OCI-LY1 (cell line): ENCODE measurements around the gene SAA2.
"Not testable (repeated sequence)": the region's sequence is repeated elsewhere in the genome, so short reads cannot be mapped to it uniquely, and the experiment has no call there.

ENCODE experiments used
- H2AFZ ChIP-seq: fragments of 200-600 bp; sonication (generic), shearing (Covaris generic); 2 replicates; pipeline ENCODE4 v1.6.0; 2014; ENCODE audit warnings: antibody characterized with exemption, mild to moderate bottlenecking, low read length
- H3F3A ChIP-seq: fragments of 200-600 bp; sonication (generic), shearing (Covaris generic); 2 replicates; pipeline ENCODE4 v1.6.0; 2014; ENCODE audit warnings: mild to moderate bottlenecking, antibody characterized with exemption, low read length, moderate library complexity; ENCODE audit not compliant: insufficient read depth
- H3K27ac ChIP-seq: fragments of 200-600 bp; sonication (generic); 2 replicates; pipeline ENCODE4 v1.5.1; 2014; ENCODE audit warnings: low read length, mixed run types, mild to moderate bottlenecking, low read depth; ENCODE audit not compliant: poor library complexity, severe bottlenecking
- H3K27me3 ChIP-seq: fragments of 200-600 bp; sonication (generic); 2 replicates; pipeline ENCODE4 v1.6.0; 2014; ENCODE audit warnings: antibody characterized with exemption, mild to moderate bottlenecking, low read length, moderate library complexity; ENCODE audit not compliant: insufficient read depth
- H3K36me3 ChIP-seq: fragments of 200-600 bp; sonication (generic); 2 replicates; pipeline ENCODE4 v1.6.1; 2014; ENCODE audit warnings: mild to moderate bottlenecking, antibody characterized with exemption, low read length, moderate library complexity, mixed read lengths; ENCODE audit not compliant: insufficient read depth
- H3K4me1 ChIP-seq: fragments of 200-600 bp; sonication (generic); 2 replicates; pipeline ENCODE4 v1.5.1; 2014; ENCODE audit warnings: mild to moderate bottlenecking, low read length, moderate library complexity; ENCODE audit not compliant: insufficient read depth, severe bottlenecking
- H3K4me2 ChIP-seq: fragments of 200-600 bp; sonication (generic), shearing (Covaris generic); 2 replicates; pipeline ENCODE4 v1.6.1; 2014; ENCODE audit warnings: low read length
- H3K4me3 ChIP-seq: fragments of 200-600 bp; sonication (generic); 2 replicates; pipeline ENCODE4 v1.5.1; 2014; ENCODE audit warnings: low read length, low read depth, mild to moderate bottlenecking, mixed read lengths; ENCODE audit not compliant: poor library complexity, severe bottlenecking
- H3K79me2 ChIP-seq: fragments of 200-600 bp; shearing (Covaris generic); 2 replicates; pipeline ENCODE4 v1.6.1; 2016; ENCODE audit warnings: mixed run types, low read length, mixed read lengths; ENCODE audit not compliant: insufficient read depth
- H3K9ac ChIP-seq: fragments of 200-600 bp; sonication (generic), shearing (Covaris generic); 2 replicates; pipeline ENCODE4 v1.6.1; 2014; ENCODE audit warnings: mild to moderate bottlenecking, low read length, mixed read lengths
- H3K9me2 ChIP-seq: fragments of 200-600 bp; sonication (generic), shearing (Covaris generic); 2 replicates; pipeline ENCODE4 v1.6.1; 2014; ENCODE audit warnings: low read depth, mild to moderate bottlenecking, low read length, mixed read lengths
- H3K9me3 ChIP-seq: fragments of 200-600 bp; shearing (Covaris generic); 2 replicates; pipeline ENCODE4 v1.6.1; 2014; ENCODE audit warnings: low read length, mixed read lengths
- H4K20me1 ChIP-seq: fragments of 200-600 bp; sonication (generic), shearing (Covaris generic); 2 replicates; pipeline ENCODE4 v1.6.0; 2016; ENCODE audit warnings: mild to moderate bottlenecking, low read length; ENCODE audit not compliant: insufficient read depth
- EZH2 ChIP-seq: fragments of 200-600 bp; sonication (generic), shearing (Covaris generic); IDR thresholded peaks from 2 replicates; pipeline ENCODE4 v1.8.0; 2017; ENCODE audit warnings: borderline replicate concordance, mixed run types, mild to moderate bottlenecking, antibody characterized with exemption, low read length, moderate library complexity, mixed read lengths
- TF ChIP-seq, protein P1 (sequence below): fragments of 200-600 bp; sonication (generic), shearing (Covaris generic); IDR thresholded peaks from 2 replicates; pipeline ENCODE4 v1.5.1; 2017; ENCODE audit warnings: mild to moderate bottlenecking, antibody characterized with exemption, low read length, moderate library complexity, mixed read lengths

Gene SAA2

DNA sequence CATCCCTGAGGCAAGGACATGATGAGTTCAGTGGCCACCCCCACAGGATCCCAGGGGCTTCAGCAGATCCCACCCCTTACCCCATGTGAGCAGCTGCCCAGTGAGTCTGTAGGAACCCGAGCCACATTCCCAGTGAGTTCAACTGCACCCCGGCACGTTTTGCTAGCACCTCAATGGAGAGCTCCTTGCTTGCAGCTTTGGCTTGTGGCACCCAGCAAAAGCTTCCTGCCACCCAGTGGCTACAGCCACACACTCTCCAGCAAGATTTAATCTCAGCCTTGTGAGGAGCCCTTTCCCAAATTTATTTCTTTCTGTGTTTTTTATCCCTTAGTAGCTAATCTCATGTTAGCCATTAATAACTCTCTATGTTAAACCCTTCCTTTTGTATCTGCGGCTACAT lies 21.6 kb upstream of the SAA2 start:
- no peaks in the 10 kb centered on the region for H3K36me3 ChIP-seq
- TF ChIP-seq, protein P1, sequence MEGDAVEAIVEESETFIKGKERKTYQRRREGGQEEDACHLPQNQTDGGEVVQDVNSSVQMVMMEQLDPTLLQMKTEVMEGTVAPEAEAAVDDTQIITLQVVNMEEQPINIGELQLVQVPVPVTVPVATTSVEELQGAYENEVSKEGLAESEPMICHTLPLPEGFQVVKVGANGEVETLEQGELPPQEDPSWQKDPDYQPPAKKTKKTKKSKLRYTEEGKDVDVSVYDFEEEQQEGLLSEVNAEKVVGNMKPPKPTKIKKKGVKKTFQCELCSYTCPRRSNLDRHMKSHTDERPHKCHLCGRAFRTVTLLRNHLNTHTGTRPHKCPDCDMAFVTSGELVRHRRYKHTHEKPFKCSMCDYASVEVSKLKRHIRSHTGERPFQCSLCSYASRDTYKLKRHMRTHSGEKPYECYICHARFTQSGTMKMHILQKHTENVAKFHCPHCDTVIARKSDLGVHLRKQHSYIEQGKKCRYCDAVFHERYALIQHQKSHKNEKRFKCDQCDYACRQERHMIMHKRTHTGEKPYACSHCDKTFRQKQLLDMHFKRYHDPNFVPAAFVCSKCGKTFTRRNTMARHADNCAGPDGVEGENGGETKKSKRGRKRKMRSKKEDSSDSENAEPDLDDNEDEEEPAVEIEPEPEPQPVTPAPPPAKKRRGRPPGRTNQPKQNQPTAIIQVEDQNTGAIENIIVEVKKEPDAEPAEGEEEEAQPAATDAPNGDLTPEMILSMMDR, result no peak
- TF ChIP-seq EZH2, result no peak
- H3K4me2 ChIP-seq, result no peak overlapping the region
- H3F3A ChIP-seq, result no peaks in the 10 kb centered on the region
- no peaks in the 10 kb centered on the region for H3K27me3 ChIP-seq
- H3K4me3 ChIP-seq, result no peak overlapping the region
- no peak overlapping the region for H3K9ac ChIP-seq
- peaks cover 5% of the 10 kb centered on the region for H3K4me1 ChIP-seq
- H3K9me3 ChIP-seq, result no peaks in the 10 kb centered on the region
- H3K79me2 ChIP-seq, result no peaks in the 10 kb centered on the region
- no peak overlapping the region for H2AFZ ChIP-seq
- no peaks in the 10 kb centered on the region for H3K9me2 ChIP-seq
- H4K20me1 ChIP-seq, result no peaks in the 10 kb centered on the region
- H3K27ac ChIP-seq, result no peak overlapping the region

DNA sequence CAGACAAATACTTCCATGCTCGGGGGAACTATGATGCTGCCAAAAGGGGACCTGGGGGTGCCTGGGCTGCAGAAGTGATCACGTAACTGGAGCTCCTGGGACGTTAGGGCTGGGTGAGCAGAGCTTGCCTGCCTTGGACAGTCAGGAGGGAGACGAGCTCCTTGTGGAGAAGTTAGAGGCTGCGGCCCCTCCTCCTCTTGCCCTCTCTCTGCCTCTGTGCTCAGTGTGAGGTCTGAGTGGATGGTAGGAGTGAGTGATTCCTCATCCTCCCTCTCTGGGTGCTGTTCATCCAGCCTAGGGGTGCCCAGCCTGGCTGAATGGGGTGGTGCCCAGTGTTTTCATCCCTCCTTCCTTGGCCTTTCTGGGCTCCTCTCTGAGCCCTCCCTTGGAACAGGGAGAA lies 20.8 kb upstream of the SAA2 start:
- not testable (repeated sequence) for H3K27me3 ChIP-seq, H3K4me2 ChIP-seq, H3K4me1 ChIP-seq, H3K27ac ChIP-seq, H3K9ac ChIP-seq, H3K79me2 ChIP-seq, H3K9me2 ChIP-seq, H4K20me1 ChIP-seq, H3K9me3 ChIP-seq, H2AFZ ChIP-seq, H3K36me3 ChIP-seq, H3K4me3 ChIP-seq, H3F3A ChIP-seq

DNA sequence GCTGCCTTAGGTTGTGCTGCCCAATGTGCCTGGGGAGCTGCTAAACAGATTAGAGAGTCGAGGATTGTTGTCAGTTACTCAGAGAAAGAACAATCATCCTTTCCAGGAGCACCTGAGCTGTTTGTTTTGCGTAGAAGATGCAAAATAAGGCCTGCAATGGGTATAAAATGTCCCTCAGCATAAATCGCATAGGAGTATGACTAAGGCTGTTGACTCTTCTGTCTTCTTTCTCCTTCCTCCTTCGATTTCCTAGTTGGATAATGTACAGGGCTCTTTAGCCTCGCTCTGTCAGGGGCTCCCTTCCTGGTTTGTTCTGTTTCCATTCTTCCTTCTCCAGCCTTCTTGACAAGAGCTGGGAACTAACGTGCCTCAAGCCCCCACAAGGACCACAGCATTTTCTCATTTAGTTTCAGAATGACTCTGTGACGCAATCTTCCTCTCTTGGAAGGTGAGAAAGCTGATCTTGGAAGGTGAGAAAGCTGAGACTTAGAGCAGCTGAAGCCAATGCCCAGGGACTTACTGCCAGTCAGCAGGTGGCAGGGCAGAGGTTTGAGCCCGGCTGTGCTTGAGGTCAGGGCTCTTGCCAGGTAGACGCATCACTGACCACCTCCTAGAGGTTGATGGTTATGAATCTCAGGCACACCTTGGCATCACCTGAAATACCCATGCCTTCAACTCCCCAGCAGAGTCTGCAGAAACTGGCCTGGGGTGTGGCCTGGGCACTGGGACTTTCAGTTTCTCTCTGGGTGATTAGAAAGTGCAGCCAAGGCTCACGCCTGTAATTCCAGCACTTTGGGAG lies 19.1 kb upstream of the SAA2 start:
- not testable (repeated sequence) for H3K9me2 ChIP-seq, H4K20me1 ChIP-seq, H3K4me2 ChIP-seq, H3K9me3 ChIP-seq, H3F3A ChIP-seq, H3K27ac ChIP-seq, H3K79me2 ChIP-seq, H3K27me3 ChIP-seq, H3K4me3 ChIP-seq, H2AFZ ChIP-seq, H3K9ac ChIP-seq, H3K36me3 ChIP-seq, H3K4me1 ChIP-seq

DNA sequence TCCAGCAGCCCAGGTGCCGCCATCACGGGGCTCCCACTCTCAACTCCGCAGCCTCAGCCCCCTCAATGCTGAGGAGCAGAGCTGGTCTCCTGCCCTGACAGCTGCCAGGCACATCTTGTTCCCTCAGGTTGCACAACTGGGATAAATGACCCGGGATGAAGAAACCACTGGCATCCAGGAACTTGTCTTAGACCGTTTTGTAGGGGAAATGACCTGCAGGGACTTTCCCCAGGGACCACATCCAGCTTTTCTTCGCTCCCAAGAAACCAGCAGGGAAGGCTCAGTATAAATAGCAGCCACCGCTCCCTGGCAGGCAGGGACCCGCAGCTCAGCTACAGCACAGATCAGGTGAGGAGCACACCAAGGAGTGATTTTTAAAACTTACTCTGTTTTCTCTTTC lies 17.5 kb upstream of the SAA2 start, which contains the start of gene SAA1:
TSS of gene SAA1 (plus strand) at position 316 of the 400 bp plus-strand sequence. CDS start 624 bp downstream, outside the sequence.
- Histone ChIP-seq H3K4me1 (peaks cover 5% of the 10 kb centered on the region), H3K36me3 (no peaks in the 10 kb centered on the region), H3K9me3 (no peaks in the 10 kb centered on the region), H3K27me3 (peaks cover 3% of the 10 kb centered on the region; the same call in 1 of the 2 replicates), H3K27ac (no peak within 1 kb of the TSS), H2AFZ (no peak within 1 kb of the TSS), H3F3A (no peaks in the 10 kb centered on the region), H3K4me2 (no peak within 1 kb of the TSS), H3K79me2 (no peaks in the 10 kb centered on the region), H4K20me1 (no peaks in the 10 kb centered on the region), H3K4me3 (no peak within 1 kb of the TSS), H3K9me2 (no peaks in the 10 kb centered on the region), H3K9ac (no peak within 1 kb of the TSS)
- TF ChIP-seq, protein P1, result no peak
- no peak for TF ChIP-seq EZH2
